ENCODE results near the gene PTPRD. TPM values are rescaled to one million over a fixed set of nuclear protein-coding genes. Genes with fewer than 3 reads are reported as not detected.

Gene PTPRD
- total RNA-seq, 1 experiment from 2014 or later = 1.8 TPM

GRCh38 chr9:9754186-9754585 is 858.6 kb downstream of the PTPRD start:
- intact Hi-C loops (cut with micrococcal nuclease; ENCODE audit: unreplicated experiment) = no loop called here
- Mint-ChIP-seq H3K9me3 (ENCODE audit: low read depth, unreplicated experiment) (no peaks in the 10 kb centered on the region), H3K27me3 (ENCODE audit: unreplicated experiment) (no peaks in the 10 kb centered on the region), H3K4me3 (ENCODE audit: low read depth, unreplicated experiment) (no peak overlapping the region), H3K36me3 (ENCODE audit: insufficient read depth, unreplicated experiment) (no peaks in the 10 kb centered on the region), H3K27ac (ENCODE audit: unreplicated experiment) (peak overlapping the region; percentile 52), H3K4me1 (ENCODE audit: low read depth, unreplicated experiment) (peaks cover 23% of the 10 kb centered on the region)
- TF ChIP-seq CTCF (IDR thresholded peaks at IDR 0.05; ENCODE audit: unreplicated experiment) = no peak
- no TSS peak for BruUV-seq (replicated peaks)
- no peak for DNase-seq
- CTCF ChIA-PET = no interaction called here

- Mint-ChIP-seq H3K27me3 (ENCODE audit: unreplicated experiment) (no peaks in the 10 kb centered on the region), H3K9me3 (ENCODE audit: low read depth, unreplicated experiment) (no peaks in the 10 kb centered on the region), H3K4me1 (ENCODE audit: low read depth, unreplicated experiment) (peaks cover 23% of the 10 kb centered on the region), H3K27ac (ENCODE audit: unreplicated experiment) (no peak overlapping the region), H3K4me3 (ENCODE audit: low read depth, unreplicated experiment) (no peak overlapping the region), H3K36me3 (ENCODE audit: insufficient read depth, unreplicated experiment) (no peaks in the 10 kb centered on the region)
- BruUV-seq (replicated peaks) = no TSS peak
- intact Hi-C loops (cut with micrococcal nuclease; ENCODE audit: unreplicated experiment) = no loop called here
- no peak for TF ChIP-seq CTCF (IDR thresholded peaks at IDR 0.05; ENCODE audit: unreplicated experiment)
- CTCF ChIA-PET = no interaction called here
- no peak for DNase-seq
These were observed 859.5 kb downstream of the PTPRD start for GRCh38 chr9:9753266-9753665.

- H3K27ac Mint-ChIP-seq (ENCODE audit: unreplicated experiment) = no peak overlapping the region
- no TSS peak for BruUV-seq (replicated peaks)
- no peaks in the 10 kb centered on the region for H3K27me3 Mint-ChIP-seq (ENCODE audit: unreplicated experiment)
- no peak overlapping the region for H3K4me3 Mint-ChIP-seq (ENCODE audit: low read depth, unreplicated experiment)
- TF ChIP-seq CTCF (IDR thresholded peaks at IDR 0.05; ENCODE audit: unreplicated experiment) = no peak
- H3K9me3 Mint-ChIP-seq (ENCODE audit: low read depth, unreplicated experiment) = no peaks in the 10 kb centered on the region
- H3K36me3 Mint-ChIP-seq (ENCODE audit: insufficient read depth, unreplicated experiment) = no peaks in the 10 kb centered on the region
- intact Hi-C loops (cut with micrococcal nuclease; ENCODE audit: unreplicated experiment) = no loop called here
- no peak for DNase-seq
- CTCF ChIA-PET = no interaction called here
- peaks cover 23% of the 10 kb centered on the region for H3K4me1 Mint-ChIP-seq (ENCODE audit: low read depth, unreplicated experiment)
These were observed 860.1 kb downstream of the PTPRD start for GRCh38 chr9:9752722-9753121.

GRCh38 chr9:9751996-9752395 is 860.8 kb downstream of the PTPRD start:
- Mint-ChIP-seq H3K4me3 (ENCODE audit: low read depth, unreplicated experiment) (no peak overlapping the region), H3K4me1 (ENCODE audit: low read depth, unreplicated experiment) (peaks cover 23% of the 10 kb centered on the region), H3K27me3 (ENCODE audit: unreplicated experiment) (no peaks in the 10 kb centered on the region), H3K27ac (ENCODE audit: unreplicated experiment) (no peak overlapping the region), H3K36me3 (ENCODE audit: insufficient read depth, unreplicated experiment) (no peaks in the 10 kb centered on the region), H3K9me3 (ENCODE audit: low read depth, unreplicated experiment) (no peaks in the 10 kb centered on the region)
- no TSS peak for BruUV-seq (replicated peaks)
- TF ChIP-seq CTCF (IDR thresholded peaks at IDR 0.05; ENCODE audit: unreplicated experiment) = no peak
- intact Hi-C loops (cut with micrococcal nuclease; ENCODE audit: unreplicated experiment) = no loop called here
- no peak for DNase-seq
- CTCF ChIA-PET = no interaction called here

- Mint-ChIP-seq H3K27ac (ENCODE audit: unreplicated experiment) (no peak overlapping the region), H3K9me3 (ENCODE audit: low read depth, unreplicated experiment) (no peaks in the 10 kb centered on the region), H3K4me1 (ENCODE audit: low read depth, unreplicated experiment) (peaks cover 32% of the 10 kb centered on the region), H3K27me3 (ENCODE audit: unreplicated experiment) (no peaks in the 10 kb centered on the region), H3K4me3 (ENCODE audit: low read depth, unreplicated experiment) (no peak overlapping the region), H3K36me3 (ENCODE audit: insufficient read depth, unreplicated experiment) (no peaks in the 10 kb centered on the region)
- no peak for DNase-seq
- TF ChIP-seq CTCF (IDR thresholded peaks at IDR 0.05; ENCODE audit: unreplicated experiment) = no peak
- no TSS peak for BruUV-seq (replicated peaks)
- CTCF ChIA-PET = no interaction called here
- intact Hi-C loops (cut with micrococcal nuclease; ENCODE audit: unreplicated experiment) = no loop called here
These were observed 862.1 kb downstream of the PTPRD start for GRCh38 chr9:9750719-9751118.

Measured in Calu3 (cell line).